Smooth muscle cell (in vitro differentiated cells): ENCODE results near the gene LSAMP. TPM values are rescaled to one million over a fixed set of nuclear protein-coding genes. Genes with fewer than 3 reads are reported as not detected.

Source experiments
- DNase-seq: peaks from one replicate; lab custom pipeline; 2025; ENCODE audit not compliant: unreplicated experiment; lab: John Stamatoyannopoulos, UW
- H2AFZ ChIP-seq: fragments of 200-600 bp; sonication (generic); 2 replicates; pipeline ENCODE4 v1.6.0; 2016; ENCODE audit warnings: antibody characterized with exemption, low read depth, mild to moderate bottlenecking
- H3F3A ChIP-seq: fragments of 200-600 bp; sonication (generic); 2 replicates; pipeline ENCODE4 v1.6.0; 2017; ENCODE audit warnings: antibody characterized with exemption, low read depth
- H3K27ac ChIP-seq: fragments of 200-600 bp; sonication (generic); 2 replicates; pipeline ENCODE4 v1.5.1; 2016; ENCODE audit warnings: low read depth, mild to moderate bottlenecking
- H3K27me3 ChIP-seq: fragments of 200-600 bp; sonication (generic); 2 replicates; pipeline ENCODE4 v1.6.1; 2016; ENCODE audit warnings: low read depth, mild to moderate bottlenecking
- H3K36me3 ChIP-seq: fragments of 200-600 bp; sonication (generic); 2 replicates; pipeline ENCODE4 v1.5.1; 2016; ENCODE audit warnings: low read depth
- H3K4me1 ChIP-seq: fragments of 200-600 bp; sonication (generic); 2 replicates; pipeline ENCODE4 v1.5.1; 2016; ENCODE audit warnings: low read depth
- H3K4me2 ChIP-seq: fragments of 200-600 bp; sonication (generic); 2 replicates; pipeline ENCODE4 v1.6.0; 2016; ENCODE audit warnings: mild to moderate bottlenecking
- H3K4me3 ChIP-seq: fragments of 200-600 bp; sonication (generic); 2 replicates; pipeline ENCODE4 v1.5.1; 2016; ENCODE audit warnings: mild to moderate bottlenecking
- H3K79me2 ChIP-seq: fragments of 200-600 bp; sonication (generic); 2 replicates; pipeline ENCODE4 v1.6.0; 2016; ENCODE audit warnings: low read depth, mild to moderate bottlenecking
- H3K9ac ChIP-seq: fragments of 200-600 bp; sonication (generic); 2 replicates; pipeline ENCODE4 v1.6.0; 2016; ENCODE audit warnings: low read depth
- H3K9me3 ChIP-seq: fragments of 200-600 bp; sonication (generic); replicated peaks from 2 replicates; pipeline ENCODE4 v1.5.1; 2016; ENCODE audit warnings: low read depth
- H4K20me1 ChIP-seq: fragments of 200-600 bp; sonication (generic); 2 replicates; pipeline ENCODE4 v1.6.0; 2016; ENCODE audit warnings: low read depth
- CTCF ChIP-seq: fragments of 200-600 bp; sonication (generic); IDR thresholded peaks from 2 replicates; pipeline ENCODE4 v1.5.1; 2017; ENCODE audit warnings: borderline replicate concordance, mild to moderate bottlenecking, antibody characterized with exemption; ENCODE audit not compliant: insufficient read depth, poor library complexity, severe bottlenecking
- WGBS: methylation state at CpG from one replicate; pipeline ENCODE4 v1.1.7; 2016; ENCODE audit warnings: low lambda C conversion rate; 5-methylcytosine and 5-hydroxymethylcytosine counted together
- polyA plus RNA-seq: library from polyadenylated mRNA; unstranded; fragments of >200 nt; fragmentation: Nextera tagmentation; extraction: Ambion mirVana; gene quantifications from 2 replicates; pipeline ENCODE4 v1.2.1, GENCODE V29; 2016
- total RNA-seq: library from RNA; depleted of rRNA; stranded (reverse); fragments of >200 nt; gene quantifications from 2 replicates; pipeline ENCODE4 v1.2.3, GENCODE V29; 2014

The LSAMP gene
- total and polyA plus RNA-seq, 2 experiments from 2014 or later, result 11.2 to 13.6 TPM

DNA sequence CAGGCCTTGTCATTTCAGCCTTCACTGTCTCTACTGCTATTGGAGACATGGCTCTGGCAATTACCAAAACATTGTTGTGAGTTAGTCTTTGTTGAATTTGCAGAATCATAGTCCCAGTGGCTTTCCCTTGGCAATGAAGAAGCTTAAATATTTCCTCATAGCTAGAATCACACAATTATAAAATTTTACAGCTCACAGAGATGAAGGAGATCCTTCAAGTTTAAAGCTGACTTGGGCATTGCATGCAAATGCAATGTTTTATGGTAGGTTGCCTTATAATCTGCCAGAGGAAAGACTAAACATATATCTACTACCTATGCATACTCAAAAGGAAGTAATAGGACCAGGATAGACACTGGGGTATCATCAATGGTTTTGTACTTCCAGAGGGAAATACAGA is 90.9 kb downstream of the LSAMP start:
- TF ChIP-seq CTCF, result no peak
- H3F3A ChIP-seq, result no peaks in the 10 kb centered on the region
- H2AFZ ChIP-seq, result no peak overlapping the region
- no peak overlapping the region for H3K9ac ChIP-seq
- no peaks in the 10 kb centered on the region for H3K36me3 ChIP-seq
- H3K9me3 ChIP-seq, result no peaks in the 10 kb centered on the region
- DNase-seq, result no peak
- H3K4me3 ChIP-seq, result no peak overlapping the region
- no peaks in the 10 kb centered on the region for H3K79me2 ChIP-seq
- H3K27me3 ChIP-seq, result no peaks in the 10 kb centered on the region
- no peak overlapping the region for H3K4me2 ChIP-seq
- H3K27ac ChIP-seq, result no peak overlapping the region
- H3K4me1 ChIP-seq, result no peaks in the 10 kb centered on the region
- no peaks in the 10 kb centered on the region for H4K20me1 ChIP-seq

DNA sequence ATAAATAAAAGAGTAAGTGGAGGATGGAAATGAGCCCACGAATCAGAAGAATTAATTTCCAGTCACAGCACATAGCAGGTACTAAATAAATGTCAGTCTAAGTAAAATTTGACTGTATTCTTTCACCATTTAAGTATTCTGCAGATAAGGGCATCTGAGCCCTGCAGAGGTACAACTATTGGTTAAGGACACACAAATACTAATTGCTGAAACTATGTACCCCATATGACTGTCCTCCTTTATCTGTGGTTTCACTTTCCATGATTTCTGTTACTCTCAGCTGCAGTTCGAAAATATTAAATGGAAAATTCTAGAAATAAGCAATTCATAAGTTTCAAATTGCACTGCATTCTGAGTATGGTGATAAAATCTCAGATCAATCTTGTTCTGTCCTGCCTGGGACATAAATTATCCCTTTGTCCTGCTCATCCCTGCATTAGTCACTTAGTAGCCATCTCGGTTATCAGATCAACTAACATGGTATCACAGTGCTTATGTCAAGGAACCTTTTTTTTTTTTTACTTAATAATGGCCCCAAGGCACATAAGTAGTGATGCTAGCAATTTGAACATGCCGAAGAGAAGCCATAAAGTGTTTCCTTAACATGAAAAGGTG is 95.1 kb downstream of the LSAMP start:
- DNase-seq, result no peak
- Histone ChIP-seq H3K27me3 (no peaks in the 10 kb centered on the region), H3K4me2 (no peak overlapping the region), H4K20me1 (no peaks in the 10 kb centered on the region), H3K79me2 (no peaks in the 10 kb centered on the region), H3K4me3 (no peak overlapping the region), H3F3A (no peaks in the 10 kb centered on the region), H3K27ac (no peak overlapping the region), H3K9me3 (no peaks in the 10 kb centered on the region), H3K9ac (no peak overlapping the region), H3K36me3 (no peaks in the 10 kb centered on the region), H2AFZ (no peak overlapping the region), H3K4me1 (no peaks in the 10 kb centered on the region)
- TF ChIP-seq CTCF, result no peak
- WGBS, result 68% methylated on average over 4 of the region's 4 CpGs

- Histone ChIP-seq H2AFZ (no peak overlapping the region), H3K27me3 (no peaks in the 10 kb centered on the region), H3K9me3 (no peaks in the 10 kb centered on the region), H3K36me3 (no peaks in the 10 kb centered on the region), H3K4me3 (no peak overlapping the region), H3F3A (no peaks in the 10 kb centered on the region), H4K20me1 (no peaks in the 10 kb centered on the region), H3K9ac (no peak overlapping the region), H3K79me2 (no peaks in the 10 kb centered on the region), H3K4me2 (no peak overlapping the region), H3K4me1 (no peaks in the 10 kb centered on the region), H3K27ac (no peak overlapping the region)
- 86% methylated on average over 3 of the region's 3 CpGs for WGBS
- TF ChIP-seq CTCF, result no peak
- no peak for DNase-seq
Measured at GRCh38 chr3:116348216-116348615, 97.1 kb downstream of the LSAMP start.

GRCh38 chr3:116342499-116342898 is 102.8 kb downstream of the LSAMP start:
- Histone ChIP-seq H3K4me3 (no peak overlapping the region), H2AFZ (no peak overlapping the region), H3K36me3 (no peaks in the 10 kb centered on the region), H4K20me1 (no peaks in the 10 kb centered on the region), H3K9ac (no peak overlapping the region), H3K4me2 (peak overlapping the region; percentile 2), H3K79me2 (no peaks in the 10 kb centered on the region), H3K9me3 (no peaks in the 10 kb centered on the region), H3F3A (no peaks in the 10 kb centered on the region), H3K27me3 (no peaks in the 10 kb centered on the region), H3K4me1 (peaks cover 4% of the 10 kb centered on the region), H3K27ac (peak overlapping the region; percentile 2)
- no peak for DNase-seq
- TF ChIP-seq CTCF, result no peak
- 48% methylated on average over 2 of the region's 2 CpGs for WGBS
